CD14-positive monocyte (primary cell): ENCODE measurements around the gene DENND4C. TPM values are rescaled to one million over a fixed set of nuclear protein-coding genes. Genes with fewer than 3 reads are reported as not detected.

Experiments used
- DNase-seq, 3 donors: peaks; one replicate each; pipeline ENCODE4 v3.0.0-alpha.2; 2011 to 2022
- H2AFZ ChIP-seq: 2 replicates; pipeline ENCODE4 v1.6.0; 2012; ENCODE audit warnings: mild to moderate bottlenecking, low read depth, low read length, inconsistent platforms; ENCODE audit not compliant: insufficient read depth, poor library complexity, severe bottlenecking
- H3K27ac ChIP-seq, 2 donors: 1 replicate in 1 of 2; 2 replicates in 1 of 2; pipeline ENCODE4 v1.5.1; 2012 to 2013; ENCODE audit warnings: low read length in 2 of 2, control low read depth in 1 of 2, inconsistent platforms in 1 of 2, low read depth in 1 of 2, mild to moderate bottlenecking in 1 of 2
- H3K27me3 ChIP-seq, 2 donors: one replicate each; pipeline versions ENCODE4 v1.6.0 to v1.6.1; 2011 to 2013; ENCODE audit warnings: low read length in 2 of 2; ENCODE audit not compliant: control insufficient read depth in 2 of 2, insufficient read depth in 2 of 2
- H3K36me3 ChIP-seq, 2 donors: replicated peaks in 1 of 2; 1 replicate in 1 of 2; 2 replicates in 1 of 2; pipeline versions ENCODE4 v1.5.1 to v1.6.1; 2012 to 2013; ENCODE audit warnings: low read length in 2 of 2, control low read depth in 1 of 2, inconsistent platforms in 1 of 2, mild to moderate bottlenecking in 1 of 2; ENCODE audit not compliant: insufficient read depth in 2 of 2, control insufficient read depth in 1 of 2
- H3K4me1 ChIP-seq, 2 donors: 1 replicate in 1 of 2; 2 replicates in 1 of 2; pipeline versions ENCODE4 v1.5.1 to v1.6.1; 2012 to 2013; ENCODE audit warnings: low read length in 2 of 2, control low read depth in 1 of 2, inconsistent platforms in 1 of 2, mild to moderate bottlenecking in 1 of 2, moderate library complexity in 1 of 2; ENCODE audit not compliant: insufficient read depth in 2 of 2, control insufficient read depth in 1 of 2
- H3K4me2 ChIP-seq: replicated peaks from 2 replicates; pipeline ENCODE3; 2012; ENCODE audit warnings: low read length, moderate library complexity, mild to moderate bottlenecking; ENCODE audit not compliant: poor library complexity, severe bottlenecking; ENCODE audit errors: extremely low read depth
- H3K4me3 ChIP-seq, 3 experiments: fragments of 200-600 bp in 1 of 3; sonication (generic) in 1 of 3; replicated peaks in 1 of 3; 1 replicate in 2 of 3; 2 replicates in 1 of 3; pipeline ENCODE4 v1.5.1; 2011 to 2013; ENCODE audit warnings: low read length in 3 of 3, mild to moderate bottlenecking in 3 of 3, control low read depth in 2 of 3, low read depth in 2 of 3, inconsistent platforms in 1 of 3, moderate library complexity in 1 of 3
- H3K79me2 ChIP-seq: 2 replicates; pipeline ENCODE4 v1.6.0; 2012; ENCODE audit warnings: mild to moderate bottlenecking, control low read depth, inconsistent platforms, low read length, moderate library complexity; ENCODE audit not compliant: insufficient read depth
- H3K9ac ChIP-seq: 2 replicates; pipeline ENCODE4 v1.6.0; 2017; ENCODE audit warnings: low read length, mild to moderate bottlenecking; ENCODE audit not compliant: insufficient read depth, poor library complexity, severe bottlenecking
- H3K9me3 ChIP-seq, 2 donors: replicated peaks in 1 of 2; 1 replicate in 1 of 2; 2 replicates in 1 of 2; pipeline versions ENCODE4 v1.5.1 to v1.6.1; 2012 to 2013; ENCODE audit warnings: low read length in 2 of 2, control low read depth in 1 of 2; ENCODE audit not compliant: control insufficient read depth in 1 of 2, insufficient read depth in 1 of 2
- H4K20me1 ChIP-seq: 2 replicates; pipeline ENCODE4 v1.6.0; 2012; ENCODE audit warnings: mild to moderate bottlenecking, low read length, control low read depth, moderate library complexity; ENCODE audit not compliant: insufficient read depth
- H3K27ac Mint-ChIP-seq, 7 donors: one replicate each; pipeline ENCODE4 v1.8.0; 2020; ENCODE audit warnings: mild to moderate bottlenecking in 7 of 7, mixed read lengths in 7 of 7, moderate library complexity in 6 of 7, inconsistent platforms in 2 of 7
- H3K27me3 Mint-ChIP-seq, 3 donors: one replicate each; pipeline ENCODE4 v1.8.0; 2021 to 2022; ENCODE audit warnings: low read depth in 3 of 3, mild to moderate bottlenecking in 3 of 3, mixed read lengths in 3 of 3, moderate library complexity in 3 of 3, inconsistent platforms in 1 of 3
- H3K36me3 Mint-ChIP-seq, 2 donors: one replicate each; pipeline ENCODE4 v1.8.0; 2020; ENCODE audit warnings: mixed read lengths in 2 of 2, inconsistent platforms in 1 of 2, mild to moderate bottlenecking in 1 of 2
- H3K4me1 Mint-ChIP-seq: one replicate; pipeline ENCODE4 v1.8.0; 2020; ENCODE audit warnings: mild to moderate bottlenecking, mixed read lengths
- H3K4me3 Mint-ChIP-seq, 2 donors: one replicate each; pipeline ENCODE4 v1.8.0; 2020; ENCODE audit warnings: mild to moderate bottlenecking in 2 of 2, mixed read lengths in 2 of 2, moderate library complexity in 1 of 2
- H3K9me3 Mint-ChIP-seq, 7 donors: one replicate each; pipeline ENCODE4 v1.8.0; 2020 to 2022; ENCODE audit warnings: mixed read lengths in 7 of 7, mild to moderate bottlenecking in 6 of 7, moderate library complexity in 6 of 7, inconsistent platforms in 2 of 7
- CTCF ChIP-seq: fragments of 200-600 bp; IDR thresholded peaks from one replicate; pipeline ENCODE4 v1.8.0; 2022; ENCODE audit warnings: antibody characterized with exemption, mild to moderate bottlenecking
- WGBS: methylation state at CpG from one replicate; pipeline ENCODE4 v1.1.5; 2013; ENCODE audit warnings: missing lambda C conversion rate; ENCODE audit not compliant: insufficient coverage; 5-methylcytosine and 5-hydroxymethylcytosine counted together
- intact Hi-C, 2 donors: fragments of 100-400 bp; cut with micrococcal nuclease; formaldehyde crosslinking; loops; one replicate each; pipeline versions ENCODE4 v1.15.0 to v1.15.1; 2023
- polyA plus RNA-seq, 3 donors: library from polyadenylated mRNA; depleted of rRNA in 1 of 3; unstranded in 2 of 3; stranded (reverse) in 1 of 3; fragments of 300-500 nt in 2 of 3; fragments of >200 nt in 1 of 3; fragmentation: Illumina TruSeq in 2 of 3; gene quantifications; 1 replicate in 2 of 3; 2 replicates in 1 of 3; pipeline ENCODE4 v1.2.3, GENCODE V29; 2012 to 2021

DENND4C gene
- polyA plus RNA-seq, 3 donors, result 8.1 to 15.4 (median 12.7) TPM

- no peak overlapping the region for H3K4me3 ChIP-seq
- no peak for TF ChIP-seq CTCF
- peaks cover 2 to 8% (median 5%) of the 10 kb centered on the region in 7 donors for H3K9me3 Mint-ChIP-seq
- H3K27me3 ChIP-seq, result no peaks in the 10 kb centered on the region
- H2AFZ ChIP-seq, result no peak overlapping the region
- no CpG with 5 or more reads among the region's 1 CpG for WGBS
- intact Hi-C loops, result no loop called here
- peaks cover 0 to 2% (median 0%) of the 10 kb centered on the region in 3 donors for H3K27me3 Mint-ChIP-seq
- H3K79me2 ChIP-seq, result peaks cover 58% of the 10 kb centered on the region
- peaks cover 0 to 7% of the 10 kb centered on the region in 2 donors for H3K36me3 Mint-ChIP-seq
- no peak overlapping the region for H3K9ac ChIP-seq
- H3K4me2 ChIP-seq, result no peak overlapping the region
- no peak overlapping the region for H3K4me3 Mint-ChIP-seq
- H3K4me1 Mint-ChIP-seq, result no peaks in the 10 kb centered on the region
- H4K20me1 ChIP-seq, result peaks cover 60% of the 10 kb centered on the region
- peaks cover 0 to 8% of the 10 kb centered on the region in 2 donors for H3K36me3 ChIP-seq
- DNase-seq, result no peak
- peaks cover 8 to 13% of the 10 kb centered on the region in 2 donors for H3K9me3 ChIP-seq
- no peak overlapping the region for H3K27ac Mint-ChIP-seq
- no peaks in the 10 kb centered on the region for H3K4me1 ChIP-seq
- H3K27ac ChIP-seq, result no peak overlapping the region
Observed at GRCh38 chr9:19269582-19269981, 39.1 kb downstream of the DENND4C start.

DNA sequence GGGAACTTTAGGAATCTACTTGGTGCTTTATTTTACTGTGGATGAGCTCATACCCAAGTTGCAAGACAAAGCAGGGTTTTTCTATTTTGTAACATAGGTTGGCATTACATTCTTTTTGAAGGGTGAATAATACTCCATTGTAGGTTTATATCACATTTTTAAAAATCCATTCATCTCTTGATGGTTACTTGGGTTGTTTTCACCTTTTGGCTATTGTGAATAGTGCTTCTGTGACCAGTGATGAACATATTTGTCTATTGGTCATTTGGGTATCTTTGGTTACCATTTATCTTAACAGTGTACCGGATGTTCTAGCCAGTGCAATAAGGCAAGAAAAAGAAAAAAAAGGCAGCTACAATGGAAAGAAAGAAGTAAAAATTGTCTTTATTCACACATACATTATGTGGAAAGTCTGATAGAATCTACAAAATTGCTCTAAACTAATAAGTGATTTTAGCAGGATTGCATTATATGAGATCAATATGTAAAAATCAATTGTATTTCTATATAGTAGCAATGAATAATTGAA, 40.0 kb downstream of the DENND4C start:
- Histone ChIP-seq H2AFZ (no peak overlapping the region), H3K4me1 (no peaks in the 10 kb centered on the region), H3K9me3 (peaks cover 8 to 13% of the 10 kb centered on the region in 2 donors), H3K4me3 (no peak overlapping the region), H3K4me2 (no peak overlapping the region), H3K36me3 (peaks cover 0 to 8% of the 10 kb centered on the region in 2 donors), H4K20me1 (peaks cover 58% of the 10 kb centered on the region), H3K27ac (no peak overlapping the region), H3K9ac (no peak overlapping the region), H3K27me3 (no peaks in the 10 kb centered on the region), H3K79me2 (peaks cover 54% of the 10 kb centered on the region)
- H3K27ac Mint-ChIP-seq, result no peak overlapping the region
- intact Hi-C loops, result no loop called here
- WGBS, result no CpG with 5 or more reads among the region's 1 CpG
- H3K9me3 Mint-ChIP-seq, result peaks cover 2 to 8% (median 5%) of the 10 kb centered on the region in 7 donors
- DNase-seq, result no peak
- peaks cover 0 to 7% of the 10 kb centered on the region in 2 donors for H3K36me3 Mint-ChIP-seq
- no peak overlapping the region for H3K4me3 Mint-ChIP-seq
- H3K4me1 Mint-ChIP-seq, result no peaks in the 10 kb centered on the region
- no peak for TF ChIP-seq CTCF
- peaks cover 0 to 2% (median 0%) of the 10 kb centered on the region in 3 donors for H3K27me3 Mint-ChIP-seq
